ENCODE data around the gene ANKRD22. TPM values are rescaled to one million over a fixed set of nuclear protein-coding genes. Genes with fewer than 3 reads are reported as not detected.

ANKRD22 gene
- total RNA-seq, result not detected in 2 replicates

DNA sequence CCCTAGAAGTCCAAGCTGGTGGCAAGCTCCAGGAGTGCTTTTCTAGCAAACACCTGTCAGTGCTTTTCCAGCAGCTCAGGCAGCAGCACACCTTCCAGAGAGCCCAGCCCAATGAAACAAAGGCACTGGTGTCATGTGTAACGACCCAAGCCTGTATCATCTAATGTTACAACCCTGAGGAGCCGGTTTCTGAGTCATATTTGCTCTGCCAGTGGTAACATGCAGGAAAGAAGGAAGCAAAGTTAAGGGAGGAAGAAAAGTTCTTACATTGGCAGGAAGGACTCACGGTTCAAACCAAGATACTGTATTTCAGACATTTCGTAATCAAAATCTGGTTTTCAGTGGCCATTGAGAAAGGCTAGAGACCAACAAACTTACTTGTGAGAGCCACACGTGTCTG, at the start of gene ANKRD22:
Gene ANKRD22, minus strand, starts transcription at position 139 of the 400 bp plus-strand sequence. CDS start 237 bp downstream, outside the sequence.

DNA sequence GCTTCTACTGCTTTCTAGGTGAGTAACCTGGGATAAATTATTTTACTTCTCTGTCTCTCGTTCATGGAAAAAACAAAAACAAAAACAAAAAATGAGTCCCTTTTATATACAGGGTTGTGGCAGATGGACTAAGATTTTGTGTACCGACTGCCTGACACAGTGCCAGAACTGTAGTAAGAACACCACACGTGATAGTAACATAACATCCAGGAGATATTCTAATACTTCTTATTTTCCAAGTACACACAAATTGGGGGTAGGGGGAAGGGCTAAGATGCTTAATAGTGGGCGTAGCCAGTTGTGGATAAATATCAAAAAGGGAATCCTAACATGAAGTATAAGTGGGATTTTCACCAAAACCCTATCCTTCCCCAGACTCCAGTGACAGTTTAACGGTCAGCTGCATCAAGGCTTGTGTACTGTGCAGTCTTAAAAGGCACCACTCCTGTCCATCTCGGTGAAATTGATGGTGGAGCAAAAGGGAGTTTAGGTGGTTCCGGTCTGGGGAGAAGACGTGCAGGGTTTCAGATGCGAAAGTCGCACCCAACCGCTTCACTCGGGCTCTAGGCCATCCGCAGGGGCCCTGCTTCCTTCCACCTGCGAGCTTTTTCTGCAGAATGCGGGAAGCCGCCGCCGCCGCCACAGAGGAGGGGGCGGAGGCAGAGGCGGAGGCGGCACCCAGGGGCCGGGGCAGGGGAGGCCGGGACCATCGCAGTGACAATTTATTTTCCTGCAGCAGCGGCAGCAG, 28.1 kb upstream of the ANKRD22 start, which contains the start of gene STAMBPL1:
Gene STAMBPL1, plus strand, starts transcription at position 712 of the 748 bp plus-strand sequence. CDS start 21,464 bp downstream, outside the sequence.

DNA sequence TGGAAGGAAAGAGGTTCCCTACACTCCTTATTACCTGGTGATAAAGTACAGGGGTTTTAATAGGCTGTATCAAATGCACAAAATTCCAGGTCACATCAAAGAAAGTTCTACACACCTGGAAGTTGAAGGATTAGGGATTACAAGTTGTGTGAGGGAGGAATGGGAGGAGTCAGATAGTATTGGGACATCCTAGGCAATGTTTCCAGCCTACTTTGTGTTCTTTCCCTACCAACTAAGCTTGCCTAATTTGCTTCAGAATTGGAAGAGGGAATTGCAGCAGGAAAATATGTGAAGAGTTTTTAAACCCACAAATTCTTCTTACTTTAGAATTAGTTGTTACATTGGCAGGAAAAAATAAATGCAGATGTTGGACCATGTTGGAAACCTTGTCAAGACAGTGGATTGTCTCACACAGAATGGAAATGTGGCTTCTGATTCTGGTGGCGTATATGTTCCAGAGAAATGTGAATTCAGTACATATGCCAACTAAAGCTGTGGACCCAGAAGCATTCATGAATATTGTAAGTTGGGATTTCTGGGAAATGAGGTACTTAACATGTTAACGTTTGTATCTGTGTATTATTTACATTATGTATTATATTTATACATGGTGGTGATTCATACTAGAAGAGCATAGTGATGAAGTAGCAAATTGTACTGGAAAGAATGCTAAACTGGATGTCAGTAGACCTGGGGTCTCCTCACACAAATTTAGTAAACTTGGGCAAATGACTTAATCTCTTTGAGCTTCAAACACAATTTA, 48.9 kb downstream of the ANKRD22 start, which contains the start of gene LIPM:
Gene LIPM, plus strand, starts transcription at position 208 of the 763 bp plus-strand sequence. Its CDS starts 167 bp downstream, at position 375.

Other genes with a start within 250 kb of the ANKRD22 start
- not detected in 2 replicates for gene LIPF, start 187.4 kb downstream of the ANKRD22 start, total RNA-seq
- not detected in 2 replicates for gene LIPK, start 145.6 kb downstream of the ANKRD22 start, total RNA-seq
- not detected in 2 replicates for gene LIPN, start 91.8 kb downstream of the ANKRD22 start, total RNA-seq
- gene LIPM, start 49.1 kb downstream of the ANKRD22 start, total RNA-seq, result not detected in 2 replicates
- gene STAMBPL1, start 28.4 kb upstream of the ANKRD22 start, total RNA-seq, result 0.44 and 0.67 TPM in 2 replicates
- gene ACTA2, start 100.9 kb upstream of the ANKRD22 start, total RNA-seq, result 44.5 and 48.4 TPM in 2 replicates
- 15.2 and 16.6 TPM in 2 replicates for gene FAS, start 139.0 kb upstream of the ANKRD22 start, total RNA-seq